Duodenal mucosa (tissue), 2 donors: Measurements from ENCODE around the gene APP.

Source experiments
- H3K27ac ChIP-seq: one replicate; pipeline ENCODE4 v1.7.0; 2013; ENCODE audit warnings: low read depth, low read length
- H3K27me3 ChIP-seq, 2 donors: one replicate each; pipeline ENCODE4 v1.7.0; 2013; ENCODE audit warnings: low read length in 2 of 2, control low read depth in 1 of 2; ENCODE audit not compliant: insufficient read depth in 2 of 2, control insufficient read depth in 1 of 2
- H3K36me3 ChIP-seq, 2 donors: one replicate each; pipeline ENCODE4 v1.7.0; 2013; ENCODE audit warnings: low read length in 2 of 2, control low read depth in 1 of 2; ENCODE audit not compliant: insufficient read depth in 2 of 2, control insufficient read depth in 1 of 2
- H3K4me1 ChIP-seq, 2 donors: one replicate each; pipeline ENCODE4 v1.7.0; 2013; ENCODE audit warnings: low read length in 2 of 2, control low read depth in 1 of 2; ENCODE audit not compliant: insufficient read depth in 2 of 2, control insufficient read depth in 1 of 2
- H3K4me3 ChIP-seq, 2 donors: one replicate each; pipeline ENCODE4 v1.7.0; 2013; ENCODE audit warnings: low read length in 2 of 2, low read depth in 1 of 2
- H3K9ac ChIP-seq, 2 donors: one replicate each; pipeline ENCODE4 v1.7.0; 2013; ENCODE audit warnings: low read length in 2 of 2, low read depth in 1 of 2
- H3K9me3 ChIP-seq, 2 donors: one replicate each; pipeline ENCODE4 v1.7.0; 2013; ENCODE audit warnings: low read length in 2 of 2, control low read depth in 1 of 2; ENCODE audit not compliant: control insufficient read depth in 1 of 2

Gene APP

GRCh38 chr21:25837533-25838265, 332.9 kb downstream of the APP start:
- Histone ChIP-seq H3K27me3 (no peaks in the 10 kb centered on the region), H3K9ac (no peak overlapping the region)

GRCh38 chr21:25836396-25836795, 334.2 kb downstream of the APP start:
- no peaks in the 10 kb centered on the region for H3K9me3 ChIP-seq
- H3K4me3 ChIP-seq = no peak overlapping the region
- H3K9ac ChIP-seq = no peak overlapping the region
- no peak overlapping the region for H3K27ac ChIP-seq
- no peaks in the 10 kb centered on the region for H3K36me3 ChIP-seq
- no peaks in the 10 kb centered on the region for H3K4me1 ChIP-seq
- no peaks in the 10 kb centered on the region for H3K27me3 ChIP-seq

More at GRCh38 chr21:25837533-25838265, 332.9 kb downstream of the APP start:
- Histone ChIP-seq H3K9me3 (no peaks in the 10 kb centered on the region), H3K36me3 (no peaks in the 10 kb centered on the region), H3K27ac (no peak overlapping the region), H3K4me1 (no peaks in the 10 kb centered on the region), H3K4me3 (no peak overlapping the region)

- H3K27ac ChIP-seq = no peak overlapping the region
- no peak overlapping the region for H3K9ac ChIP-seq
- no peak overlapping the region for H3K4me3 ChIP-seq
- no peaks in the 10 kb centered on the region for H3K27me3 ChIP-seq
- no peaks in the 10 kb centered on the region for H3K36me3 ChIP-seq
- no peaks in the 10 kb centered on the region for H3K4me1 ChIP-seq
- H3K9me3 ChIP-seq = no peaks in the 10 kb centered on the region
Observed at GRCh38 chr21:25834381-25834780, 336.2 kb downstream of the APP start.

GRCh38 chr21:25831300-25831960, 339.1 kb downstream of the APP start:
- no peak overlapping the region for H3K9ac ChIP-seq
- H3K4me1 ChIP-seq = no peaks in the 10 kb centered on the region
- no peak overlapping the region for H3K4me3 ChIP-seq
- H3K27me3 ChIP-seq = no peaks in the 10 kb centered on the region
- no peaks in the 10 kb centered on the region for H3K9me3 ChIP-seq
- H3K36me3 ChIP-seq = no peaks in the 10 kb centered on the region
- no peak overlapping the region for H3K27ac ChIP-seq
